ENCODE data around the gene PRRT1B.

- TF ChIP-seq CTCF (IDR thresholded peaks at IDR 0.05) = no peak
- no peak for TF ChIP-seq GTF2I (CRISPR knock-in tag; conservative IDR thresholded peaks at IDR 0.05)
- no peak for TF ChIP-seq TCF7 (CRISPR knock-in tag; IDR thresholded peaks at IDR 0.05; ENCODE audit: low read depth)
- TF ChIP-seq RELA (CRISPR knock-in tag; IDR thresholded peaks at IDR 0.05; ENCODE audit: borderline replicate concordance) = no peak
- no peak for TF ChIP-seq SMAD3 (CRISPR knock-in tag; IDR thresholded peaks at IDR 0.05; ENCODE audit: borderline replicate concordance)
- TF ChIP-seq SP1 (CRISPR knock-in tag; conservative IDR thresholded peaks at IDR 0.05) = no peak
- TF ChIP-seq, protein P1, sequence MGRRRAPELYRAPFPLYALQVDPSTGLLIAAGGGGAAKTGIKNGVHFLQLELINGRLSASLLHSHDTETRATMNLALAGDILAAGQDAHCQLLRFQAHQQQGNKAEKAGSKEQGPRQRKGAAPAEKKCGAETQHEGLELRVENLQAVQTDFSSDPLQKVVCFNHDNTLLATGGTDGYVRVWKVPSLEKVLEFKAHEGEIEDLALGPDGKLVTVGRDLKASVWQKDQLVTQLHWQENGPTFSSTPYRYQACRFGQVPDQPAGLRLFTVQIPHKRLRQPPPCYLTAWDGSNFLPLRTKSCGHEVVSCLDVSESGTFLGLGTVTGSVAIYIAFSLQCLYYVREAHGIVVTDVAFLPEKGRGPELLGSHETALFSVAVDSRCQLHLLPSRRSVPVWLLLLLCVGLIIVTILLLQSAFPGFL (CRISPR knock-in tag; IDR thresholded peaks at IDR 0.05; ENCODE audit: borderline replicate concordance) = no peak
- no peak for TF ChIP-seq NR2C2 (CRISPR knock-in tag; IDR thresholded peaks at IDR 0.05)
Measured at GRCh38 chr9:131528186-131528585, 17.1 kb upstream of the PRRT1B start.
